ENCODE data around the gene KCNAB1.

- TF ChIP-seq EZH2phosphoT487 (IDR thresholded peaks at IDR 0.05; ENCODE audit: low read depth, severe bottlenecking, unreplicated experiment) (no peak), EZH2 (IDR thresholded peaks at IDR 0.05; ENCODE audit: borderline replicate concordance) (no peak)
Measured at GRCh38 chr3:156536524-156537316, 416.3 kb downstream of the KCNAB1 start.

All from hepatocyte (in vitro differentiated cells).